GM19238 (cell line): ENCODE measurements around the gene CCN2.
"Not testable (repeated sequence)": the region's sequence is repeated elsewhere in the genome, so short reads cannot be mapped to it uniquely, and the experiment has no call there.

ENCODE experiments used
- DNase-seq: peaks from one replicate; pipeline ENCODE4 v3.0.0; 2011; ENCODE audit warnings: low spot score; ENCODE audit not compliant: insufficient read length

CCN2 gene

DNA sequence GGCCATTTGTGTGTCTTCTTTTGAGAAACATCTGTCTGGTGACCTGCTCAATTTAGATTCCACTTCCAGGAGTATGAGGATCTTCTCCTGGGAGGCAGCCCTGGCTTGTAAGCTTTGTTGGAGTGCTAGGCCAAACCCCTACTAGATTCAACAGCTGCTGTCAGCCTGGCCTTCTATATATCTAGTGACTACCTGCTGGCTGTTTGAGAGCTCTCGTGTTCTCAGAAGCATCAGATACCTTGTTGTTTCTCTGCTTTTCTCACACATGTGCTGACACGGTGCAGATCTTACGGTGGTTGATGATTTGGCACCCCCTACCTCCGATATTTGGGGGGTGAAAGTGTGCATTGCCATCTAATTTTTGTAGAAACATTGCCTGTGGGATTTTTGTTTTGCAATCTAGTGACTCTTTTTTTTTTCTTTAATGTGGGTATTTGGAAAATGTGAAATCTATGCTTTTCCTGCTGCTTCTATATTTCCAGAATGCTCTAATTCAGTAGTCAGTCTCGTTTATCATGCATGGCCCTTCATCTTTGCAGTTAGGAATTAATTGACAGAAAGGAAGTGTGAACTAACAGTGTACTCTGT, 4.7 kb downstream of the CCN2 start:
- no peak for DNase-seq

DNA sequence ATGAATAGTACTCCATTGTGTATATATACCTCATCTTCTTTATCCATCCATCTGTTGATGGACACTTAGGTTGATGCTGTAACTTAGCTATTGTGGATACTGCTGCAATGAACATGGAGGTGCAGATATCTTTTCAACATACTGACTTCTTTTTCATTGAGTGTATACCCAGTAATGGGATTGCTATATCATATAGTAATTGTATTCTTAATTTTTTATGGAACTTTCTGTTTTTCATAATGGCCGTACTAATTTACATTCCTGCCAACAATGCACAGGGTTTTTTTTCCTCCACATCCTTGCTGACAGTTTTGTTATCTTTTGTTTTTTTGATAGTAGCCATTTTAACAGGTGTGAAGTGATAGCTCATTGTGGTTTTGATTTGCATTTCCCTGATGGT, 5.2 kb downstream of the CCN2 start:
- no peak for DNase-seq

DNA sequence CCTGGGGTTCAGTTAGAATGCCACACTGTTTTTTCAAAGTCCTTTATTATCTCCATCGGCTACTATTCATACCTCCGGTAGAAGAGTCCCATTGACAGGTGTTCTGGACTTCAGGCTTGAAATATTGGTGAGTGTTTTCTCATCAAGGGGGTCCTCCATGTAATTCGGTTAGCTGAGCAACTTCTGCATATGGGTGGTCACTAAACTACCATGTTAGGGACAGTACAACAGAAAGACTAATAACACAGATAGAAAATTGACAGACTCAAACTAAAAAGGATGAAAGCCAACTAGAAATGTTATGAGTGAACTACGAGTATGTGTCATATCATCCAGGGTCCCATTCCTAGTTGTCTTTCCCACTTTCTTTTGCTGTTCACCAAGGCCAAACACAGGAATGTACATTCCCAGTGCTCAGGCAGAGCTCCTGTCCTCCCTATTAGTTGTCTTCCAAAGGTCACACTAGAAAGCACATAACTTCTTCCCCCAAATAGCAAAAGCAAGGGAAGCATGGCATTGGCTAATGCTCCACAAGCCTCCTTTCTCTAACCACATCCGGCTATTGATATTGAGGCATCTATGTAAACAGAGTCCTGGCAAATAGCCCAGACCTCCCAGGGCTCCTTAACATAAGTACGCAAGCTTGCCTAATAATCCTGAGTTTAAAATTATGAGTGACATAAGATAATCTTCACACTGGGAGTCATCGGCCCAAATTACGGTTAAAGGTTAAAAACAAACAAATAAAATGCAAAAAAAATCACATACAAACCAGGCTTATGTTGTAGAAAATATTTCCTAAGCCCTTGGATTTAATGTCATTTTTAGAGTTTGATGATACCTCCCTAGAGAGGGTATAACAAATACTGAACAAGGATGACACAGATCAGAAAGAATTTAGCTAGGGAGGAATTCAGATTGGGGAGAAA, 13.2 kb downstream of the CCN2 start:
- no peak for DNase-seq

DNA sequence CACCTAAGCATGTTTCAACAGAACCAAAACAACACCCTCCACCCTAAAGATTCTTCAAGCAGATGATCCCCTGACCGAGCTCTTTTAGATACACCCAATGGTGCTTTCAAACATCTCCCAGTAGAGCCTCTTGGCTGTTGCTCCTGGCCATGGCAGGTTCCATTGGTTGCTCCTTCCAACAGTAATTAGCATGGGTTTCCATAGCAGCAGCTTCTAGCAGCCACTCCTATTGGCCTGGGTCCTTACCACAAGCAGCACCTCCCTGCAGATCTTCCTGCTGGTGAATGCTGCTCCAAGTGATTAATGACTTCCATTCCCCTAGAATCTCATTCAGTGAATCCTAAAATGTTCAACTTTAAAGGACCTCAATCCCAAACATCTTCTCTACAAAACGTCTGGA, 13.9 kb downstream of the CCN2 start:
- no peak for DNase-seq

DNA sequence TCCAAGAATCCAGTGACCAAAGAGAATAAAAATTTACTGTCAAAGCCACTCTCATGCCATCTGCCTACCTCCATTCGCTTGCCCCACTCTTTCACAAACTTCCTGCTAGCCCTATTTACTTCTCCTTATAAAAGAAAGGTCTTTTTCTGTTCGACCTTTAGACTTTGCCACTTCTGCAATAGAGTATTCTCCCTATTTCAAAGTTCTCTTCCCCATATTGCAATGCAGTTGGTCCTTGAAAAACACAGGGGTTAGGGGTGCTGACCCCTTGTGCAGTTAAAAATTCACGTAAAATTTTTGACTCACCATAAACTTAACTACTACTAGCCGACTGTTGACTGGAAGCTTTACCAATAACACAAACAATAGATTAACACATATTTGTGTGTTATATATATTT, 15.0 kb downstream of the CCN2 start:
- no peak for DNase-seq

DNA sequence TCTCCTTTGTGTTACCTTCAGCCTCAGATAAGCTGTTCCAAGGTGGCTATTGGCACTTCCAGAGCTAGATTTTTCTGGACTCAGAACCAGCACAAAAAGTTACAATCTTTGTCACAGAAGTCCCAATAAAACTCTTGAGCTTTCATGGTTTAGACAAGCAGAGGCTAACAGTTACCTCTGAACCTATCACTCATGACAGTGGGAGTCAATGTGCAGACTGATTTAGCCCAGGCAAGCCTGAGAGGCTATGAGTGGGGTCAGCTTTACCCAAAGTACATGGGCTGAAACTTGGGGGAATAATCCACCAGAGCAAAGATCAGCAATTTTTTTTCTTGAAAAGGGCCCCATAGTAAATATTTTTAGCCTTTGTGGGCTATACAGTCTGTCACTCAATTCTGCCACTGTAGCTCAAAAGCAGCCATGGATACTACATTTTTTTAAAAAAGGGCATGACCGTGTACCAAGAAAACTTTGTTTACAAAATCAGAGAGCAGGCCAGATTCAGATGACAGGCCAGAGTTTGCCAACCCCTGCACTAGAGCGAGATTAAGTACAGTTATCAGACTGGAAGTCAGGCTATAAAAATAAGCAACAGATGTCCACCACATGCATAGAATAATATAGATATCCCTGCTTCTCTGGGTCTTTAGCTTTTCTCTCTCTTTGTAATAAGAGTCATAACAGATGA, 20.0 kb downstream of the CCN2 start:
- no peak for DNase-seq

DNA sequence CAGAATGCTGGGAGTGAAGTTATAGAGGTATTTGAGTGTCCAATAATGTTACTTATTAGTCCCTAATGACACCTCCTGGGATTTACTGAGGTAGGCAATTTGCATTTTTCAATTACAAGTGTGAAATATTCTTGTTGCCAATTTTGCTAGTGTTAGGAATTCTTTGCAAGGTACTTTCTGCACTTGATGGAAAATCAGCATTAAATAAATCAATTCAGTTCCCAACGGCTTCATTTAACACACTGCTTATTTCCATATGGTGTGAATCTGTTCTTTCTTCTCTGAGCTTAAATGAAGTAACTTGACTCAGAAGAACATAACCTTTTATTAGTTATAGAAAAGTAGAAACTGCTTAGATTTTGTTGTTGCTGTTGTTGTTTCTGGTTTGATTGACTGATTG, 21.2 kb downstream of the CCN2 start:
- DNase-seq, result no peak

DNA sequence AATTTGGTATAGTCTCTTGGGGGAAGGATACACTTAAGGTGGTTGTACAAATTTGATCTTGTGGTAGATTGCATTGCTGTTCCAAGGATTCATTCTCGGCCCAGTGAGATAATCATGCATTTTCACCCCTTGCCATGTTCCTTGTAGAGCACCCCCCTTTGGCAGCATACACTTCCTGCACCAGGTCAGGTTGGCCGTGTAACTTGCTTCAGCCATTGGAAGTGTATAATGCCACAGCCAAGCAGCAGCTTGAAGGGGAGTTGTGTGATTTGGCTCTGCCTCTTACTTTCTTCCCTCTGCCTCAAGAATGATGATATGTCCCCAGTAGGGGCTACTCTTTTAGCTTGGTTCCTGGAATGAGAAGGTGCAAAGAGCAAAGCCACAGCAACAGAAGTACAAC, 21.9 kb downstream of the CCN2 start:
- no peak for DNase-seq

DNA sequence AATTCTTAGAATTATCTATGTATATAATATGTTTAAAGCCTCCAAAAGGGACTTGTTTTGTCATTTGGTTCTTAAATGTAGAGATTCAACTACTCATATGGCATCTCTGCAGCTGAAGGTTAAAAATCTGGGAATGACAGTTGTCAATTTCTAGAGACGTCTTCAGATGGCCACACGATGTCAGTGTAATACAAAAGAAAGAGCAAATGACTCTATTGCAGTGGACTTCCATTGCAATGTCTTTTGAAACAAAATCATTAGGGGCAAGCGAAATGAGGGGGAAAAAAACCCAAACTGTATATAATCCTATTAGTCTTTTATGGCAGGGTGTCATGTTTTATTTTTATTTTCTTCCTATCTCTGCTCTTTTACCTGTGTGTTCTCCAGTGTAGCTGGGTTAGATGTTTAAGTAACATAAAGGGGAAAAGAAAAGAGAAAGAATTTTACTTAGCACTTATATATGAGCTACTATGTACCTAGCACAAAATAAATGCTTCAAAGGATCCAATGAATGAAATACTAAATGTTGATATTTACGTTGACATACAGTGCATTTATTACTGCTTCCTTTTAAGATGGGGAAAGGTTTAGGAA, 26.2 kb downstream of the CCN2 start:
- no peak for DNase-seq

DNA sequence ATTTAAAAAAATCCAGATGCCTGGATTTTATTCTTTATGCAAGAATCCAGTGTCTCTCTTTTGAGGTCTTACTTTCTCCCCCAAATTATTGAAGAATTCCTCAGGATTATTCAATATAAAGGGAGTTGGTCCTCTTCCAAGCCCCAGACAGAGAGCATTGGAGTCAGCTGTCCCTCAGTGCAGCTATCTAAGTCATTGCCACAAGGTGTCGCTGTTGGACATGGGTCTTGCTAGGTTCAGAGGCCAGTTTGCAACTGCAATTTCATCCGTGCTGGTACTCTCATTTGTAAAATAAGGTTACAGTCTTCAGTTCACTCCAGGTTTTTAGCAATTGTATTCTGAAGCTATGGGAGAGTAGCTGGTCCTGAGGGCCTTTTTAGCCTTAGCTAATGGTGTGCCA, 27.8 kb downstream of the CCN2 start:
- DNase-seq, result no peak

DNA sequence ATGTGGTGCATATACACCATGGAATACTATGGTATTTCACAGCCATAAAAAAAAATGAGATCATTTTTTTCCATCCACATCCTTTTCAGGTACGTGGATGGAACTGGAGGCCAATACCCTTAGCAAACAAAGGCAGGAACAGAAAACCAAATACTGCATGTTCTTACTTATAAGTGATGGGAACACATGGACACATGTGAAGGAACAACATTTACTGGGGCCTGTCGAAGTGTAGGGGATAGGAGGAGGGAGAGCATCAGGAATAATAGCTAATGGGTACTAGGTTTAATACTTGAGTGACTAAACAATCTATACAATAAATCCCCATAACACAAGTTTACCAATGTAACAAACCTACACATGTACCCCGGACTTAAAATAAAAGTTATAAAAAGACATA, 30.5 kb downstream of the CCN2 start:
- no peak for DNase-seq

DNA sequence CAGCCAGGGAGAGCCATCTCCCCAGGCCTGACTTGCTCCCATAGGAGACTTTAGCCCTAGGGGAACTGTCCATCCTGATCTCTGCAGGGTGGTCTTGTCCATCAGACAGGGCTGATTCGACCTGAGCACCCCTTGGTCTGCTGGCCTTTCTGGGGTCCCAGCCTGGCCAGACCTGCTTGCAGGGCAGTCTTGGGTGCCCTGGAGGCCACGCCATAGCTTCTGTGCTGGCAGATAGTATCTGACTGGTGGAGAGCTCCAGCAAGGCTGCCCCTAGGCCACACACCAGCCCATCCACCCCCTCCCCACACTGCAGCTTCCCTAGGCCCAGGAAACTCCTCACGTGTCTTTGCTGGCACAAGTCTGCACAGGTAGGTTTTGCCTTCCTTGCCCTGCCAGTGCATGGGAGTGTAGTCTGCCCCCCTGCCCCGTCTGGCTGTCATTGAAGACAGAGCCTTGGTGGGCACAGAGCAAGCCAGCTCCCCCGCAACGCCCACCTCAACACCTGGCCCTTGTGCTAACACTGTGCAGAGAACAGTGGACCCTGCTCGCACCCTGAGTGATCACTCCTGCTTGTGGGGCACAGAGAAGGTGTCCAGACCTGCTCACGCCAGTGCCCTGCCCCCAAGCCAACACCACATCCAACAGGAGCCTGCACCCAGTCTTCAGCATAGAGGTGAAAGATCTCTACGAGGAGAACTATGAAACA, 32.4 kb downstream of the CCN2 start:
- DNase-seq, result no peak

DNA sequence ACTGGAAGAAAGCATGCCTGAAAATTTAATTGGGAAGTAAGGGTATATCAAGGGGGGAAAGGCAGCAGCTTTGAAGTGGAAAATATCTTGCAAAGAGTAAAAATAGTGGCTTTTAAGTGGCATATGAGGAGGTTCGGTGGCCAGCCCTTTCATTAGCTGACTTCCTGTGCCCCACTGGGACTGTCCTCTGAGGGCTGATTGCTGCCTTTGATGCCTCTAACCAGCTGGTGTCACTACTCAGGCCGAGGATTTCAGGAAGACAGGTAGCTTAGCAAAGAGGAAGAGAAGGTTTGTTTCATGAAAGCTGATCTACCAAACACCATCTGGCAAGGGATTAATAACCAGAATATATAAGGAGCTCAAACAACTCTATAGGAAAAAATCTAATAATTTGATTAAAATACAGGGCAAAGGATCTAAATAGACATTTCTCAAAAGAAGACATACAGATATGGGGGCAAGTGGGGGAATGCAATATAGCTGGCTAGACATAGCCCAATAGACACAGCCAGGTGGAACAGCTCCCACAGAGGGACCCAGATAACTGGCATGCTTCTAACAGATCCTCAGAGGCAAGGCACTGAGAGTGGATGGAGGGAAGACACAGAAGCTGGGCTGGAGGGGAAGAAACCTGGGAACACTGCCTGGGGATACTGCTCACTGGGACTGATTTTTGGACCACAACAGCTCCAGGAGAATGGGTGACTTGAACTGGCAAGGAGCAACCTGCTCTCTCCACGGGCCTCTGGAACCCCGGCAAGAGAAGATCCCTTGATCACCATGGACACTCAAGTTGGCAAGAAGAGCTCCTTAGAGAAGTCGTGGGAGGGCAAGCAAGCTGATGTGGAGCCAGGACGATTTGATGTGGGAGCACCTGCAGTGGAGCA, 33.2 kb downstream of the CCN2 start:
- DNase-seq, result no peak

DNA sequence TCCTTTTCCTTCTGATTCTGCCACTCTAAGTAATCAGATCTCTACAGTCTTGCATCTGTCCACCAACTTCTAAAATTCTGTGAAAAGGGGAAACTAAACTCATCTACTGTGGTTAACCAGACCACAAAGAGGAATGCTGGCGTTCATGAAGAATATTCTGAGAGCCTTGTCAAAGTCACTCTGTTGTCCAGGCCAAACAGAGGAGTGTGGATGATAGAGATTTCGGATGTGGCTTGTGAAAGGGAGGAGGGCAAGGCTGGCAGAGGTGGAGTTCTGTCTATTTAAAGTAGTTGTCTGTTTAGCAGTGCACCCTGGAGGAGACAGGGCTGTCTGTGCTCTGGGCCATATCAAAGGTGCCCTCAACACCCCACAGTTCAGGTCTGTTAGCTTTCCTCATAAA, 33.9 kb downstream of the CCN2 start:
- DNase-seq, result no peak

DNA sequence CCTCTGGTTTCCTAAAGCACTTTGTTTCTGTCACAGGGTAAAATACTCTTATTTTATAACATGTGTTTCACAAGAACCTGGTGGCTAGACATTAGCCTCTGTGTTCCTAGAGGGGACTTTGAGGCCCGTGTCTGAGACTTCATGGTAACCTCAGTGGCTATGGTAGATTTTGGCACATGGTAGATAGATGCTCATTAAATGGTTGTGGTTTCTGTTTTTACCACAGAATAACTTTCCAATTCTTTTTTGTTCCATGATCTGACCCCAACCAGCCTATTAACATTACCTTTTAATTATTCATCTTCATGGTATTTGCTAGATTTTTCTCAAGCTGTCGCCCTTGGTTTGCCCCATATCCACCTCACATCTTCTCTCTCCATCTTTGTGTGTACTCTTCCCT, 34.3 kb downstream of the CCN2 start:
- DNase-seq, result no peak

DNA sequence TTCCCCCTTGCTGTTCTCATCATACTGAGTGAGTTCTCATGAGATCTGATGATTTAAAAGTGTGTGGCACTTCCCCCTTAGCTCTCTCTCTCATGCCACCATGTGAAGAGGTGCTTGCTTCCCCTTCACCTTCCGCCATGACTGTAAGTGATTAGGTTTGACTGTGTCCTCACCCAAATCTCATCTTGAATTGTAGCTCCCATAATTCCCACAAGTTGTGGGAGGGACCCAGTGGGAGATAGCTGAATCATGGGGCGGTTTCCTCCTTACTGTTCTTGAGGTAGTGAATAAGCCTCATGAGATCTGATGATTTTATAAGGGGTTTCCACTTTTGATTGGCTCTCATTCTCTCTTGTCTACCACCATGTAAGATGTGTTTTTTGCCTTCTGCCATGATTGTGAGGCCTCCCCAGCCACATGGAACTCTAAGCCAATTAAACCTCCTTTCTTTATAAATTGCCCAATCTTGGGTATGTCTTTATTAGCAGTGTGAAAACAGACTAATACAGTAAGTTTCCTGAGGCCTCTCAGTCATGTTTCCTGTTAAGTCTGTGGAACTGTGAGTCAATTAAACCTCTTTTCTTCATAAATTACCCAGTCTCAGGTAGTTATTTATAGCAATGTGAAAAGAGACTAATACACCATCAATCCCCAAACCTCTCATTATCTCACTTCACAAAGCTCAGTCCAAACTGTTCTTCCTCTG, 34.9 kb downstream of the CCN2 start:
- DNase-seq, result not testable (repeated sequence)

DNA sequence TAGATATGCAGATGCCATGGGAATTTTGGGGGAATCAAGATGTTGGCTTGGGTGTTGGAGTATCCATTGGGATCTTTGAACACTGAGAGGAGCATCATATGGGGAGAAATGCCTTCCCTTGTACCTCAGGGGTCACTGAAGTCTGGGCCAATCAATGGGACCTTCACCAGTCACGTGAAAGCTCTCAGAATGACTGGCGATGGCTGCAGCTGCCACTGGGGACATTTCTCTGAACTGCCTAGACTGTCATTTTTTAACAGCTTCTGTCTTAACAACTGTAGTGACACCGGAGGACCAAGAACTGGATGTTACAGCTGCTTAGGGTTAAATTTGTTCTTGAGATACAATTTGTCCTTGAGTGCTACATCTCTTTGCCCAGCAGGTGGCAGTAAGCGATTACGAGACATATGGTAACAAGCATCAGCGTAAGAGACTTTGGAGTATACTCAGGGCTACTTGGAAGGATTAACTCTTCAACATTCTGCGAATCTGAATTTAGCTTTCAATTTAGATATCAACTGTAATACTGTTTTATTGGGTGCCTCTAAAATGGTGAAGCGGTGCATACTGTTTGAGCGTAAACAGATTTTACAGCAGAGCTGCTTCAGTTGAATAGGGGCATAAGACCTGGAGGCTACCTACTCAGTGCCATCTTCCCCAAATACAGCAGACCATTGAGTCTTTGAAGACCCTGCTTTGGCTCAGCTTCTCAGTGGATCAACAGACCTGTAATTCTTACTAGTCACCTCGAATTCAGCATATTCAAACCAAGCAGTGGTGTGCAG, 36.0 kb downstream of the CCN2 start:
- DNase-seq, result no peak

DNA sequence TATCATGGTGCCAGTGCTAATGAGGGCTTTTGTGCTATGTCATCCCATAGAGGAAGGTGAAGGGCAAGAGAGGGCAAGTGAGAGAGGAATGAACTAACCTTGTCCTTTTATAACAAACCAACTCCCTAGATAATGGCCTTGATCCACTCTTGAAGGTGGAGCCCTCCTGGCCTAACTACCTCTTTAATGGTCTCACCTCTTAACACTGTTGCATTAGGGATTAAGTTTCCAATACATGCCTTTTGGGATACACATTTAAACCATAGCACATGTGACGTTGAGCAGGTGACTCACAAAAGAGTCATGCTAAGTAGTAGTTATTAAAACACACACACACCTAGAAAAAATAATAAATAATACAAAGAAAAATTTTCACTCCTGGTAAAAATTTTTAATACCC, 36.9 kb downstream of the CCN2 start:
- DNase-seq, result no peak

DNA sequence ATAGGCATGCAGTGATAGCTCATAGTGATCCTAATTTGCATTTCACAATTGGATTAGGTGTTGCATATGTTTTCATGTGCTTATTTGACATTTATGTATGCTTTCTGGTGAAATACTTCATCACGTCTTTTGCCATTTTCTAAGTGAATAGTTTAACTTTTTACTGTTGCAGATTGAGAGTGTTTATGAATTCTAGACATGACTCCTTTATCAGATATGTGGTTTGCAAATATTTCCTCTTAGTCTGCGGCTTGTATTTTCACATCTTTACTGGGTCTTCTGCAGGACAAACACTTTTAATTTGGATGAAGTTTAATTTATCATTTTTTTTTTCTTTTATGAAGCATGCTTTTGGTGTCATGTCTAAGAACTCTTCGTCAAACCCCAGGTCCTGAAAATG, 39.2 kb downstream of the CCN2 start:
- DNase-seq, result no peak
